ENCODE results near the gene PAX8. TPM values are rescaled to one million over a fixed set of nuclear protein-coding genes. Genes with fewer than 3 reads are reported as not detected.

PAX8 gene
- total and polyA plus RNA-seq, 7 donors: 0.41 to 10.8 (median 0.93) TPM; not detected in 1

GRCh38 chr2:113277474-113278072 lies 1.1 kb downstream of the PAX8 start:
- no peak overlapping the region for H3K27ac ChIP-seq
- 18 to 79% methylated on average over 56 of the region's 56 CpGs for WGBS, 2 donors
- H3K9me3 ChIP-seq: no peaks in the 10 kb centered on the region
- H3K4me1 ChIP-seq: peaks cover 2 to 24% (median 19%) of the 10 kb centered on the region in 4 donors
- no peak overlapping the region for H3K4me3 ChIP-seq
- intact Hi-C loops (cut with DNase I): no loop called here
- no peaks in the 10 kb centered on the region for H3K36me3 ChIP-seq
- no peak for TF ChIP-seq POLR2A (IDR thresholded peaks at IDR 0.05)
- no peak for TF ChIP-seq CTCF (IDR thresholded peaks at IDR 0.05)
- no peak for TF ChIP-seq EP300 (IDR thresholded peaks at IDR 0.05)
- no peak for TF ChIP-seq POLR2AphosphoS5 (IDR thresholded peaks at IDR 0.05)
- no peak for DNase-seq
- H3K27me3 ChIP-seq: peaks cover 23 to 62% (median 50%) of the 10 kb centered on the region in 3 donors

- TF ChIP-seq CTCF (IDR thresholded peaks at IDR 0.05): no peak
- TF ChIP-seq POLR2A (IDR thresholded peaks at IDR 0.05): no peak
- TF ChIP-seq EP300 (IDR thresholded peaks at IDR 0.05): no peak
- no peak for TF ChIP-seq POLR2AphosphoS5 (IDR thresholded peaks at IDR 0.05)
- H3K4me3 ChIP-seq: no peak overlapping the region
- no peak for DNase-seq
- H3K27ac ChIP-seq: no peak overlapping the region
- 22 to 76% methylated on average over 41 of the region's 41 CpGs for WGBS, 2 donors
- H3K27me3 ChIP-seq: peaks cover 23 to 69% (median 52%) of the 10 kb centered on the region in 3 donors
- H3K36me3 ChIP-seq: no peaks in the 10 kb centered on the region
- no peaks in the 10 kb centered on the region for H3K9me3 ChIP-seq
- H3K4me1 ChIP-seq: peaks cover 2 to 24% (median 19%) of the 10 kb centered on the region in 4 donors
- intact Hi-C loops (cut with DNase I): no loop called here
Observed at GRCh38 chr2:113276761-113277425, 1.8 kb downstream of the PAX8 start.

GRCh38 chr2:113276216-113276760 lies 2.4 kb downstream of the PAX8 start:
- Histone ChIP-seq H3K9me3 (no peaks in the 10 kb centered on the region), H3K27ac (no peak overlapping the region), H3K4me1 (peaks cover 2 to 24% (median 19%) of the 10 kb centered on the region in 4 donors), H3K36me3 (no peaks in the 10 kb centered on the region), H3K27me3 (peaks cover 23 to 75% (median 55%) of the 10 kb centered on the region in 3 donors), H3K4me3 (no peak overlapping the region)
- intact Hi-C loops (cut with DNase I): no loop called here
- WGBS, 2 donors: 29 to 77% methylated on average over 18 of the region's 18 CpGs
- TF ChIP-seq POLR2AphosphoS5 (IDR thresholded peaks at IDR 0.05): no peak
- DNase-seq: no peak

GRCh38 chr2:113275556-113276215 lies 3.0 kb downstream of the PAX8 start:
- intact Hi-C loops (cut with DNase I): no loop called here
- TF ChIP-seq CTCF (IDR thresholded peaks at IDR 0.05) (no peak), POLR2A (IDR thresholded peaks at IDR 0.05) (no peak), POLR2AphosphoS5 (IDR thresholded peaks at IDR 0.05) (no peak), EP300 (IDR thresholded peaks at IDR 0.05) (no peak)
- Histone ChIP-seq H3K9me3 (no peaks in the 10 kb centered on the region), H3K4me3 (no peak overlapping the region), H3K36me3 (no peaks in the 10 kb centered on the region), H3K27me3 (peaks cover 23 to 80% (median 55%) of the 10 kb centered on the region in 3 donors), H3K27ac (no peak overlapping the region), H3K4me1 (peaks cover 2 to 24% (median 19%) of the 10 kb centered on the region in 4 donors)
- DNase-seq: no peak
- 15 to 62% methylated on average over 38 of the region's 38 CpGs for WGBS, 2 donors

GRCh38 chr2:113274432-113274831 lies 4.3 kb downstream of the PAX8 start:
- no peaks in the 10 kb centered on the region for H3K9me3 ChIP-seq
- peaks cover 23 to 80% (median 55%) of the 10 kb centered on the region in 3 donors for H3K27me3 ChIP-seq
- no peaks in the 10 kb centered on the region for H3K36me3 ChIP-seq
- intact Hi-C loops (cut with DNase I): no loop called here
- TF ChIP-seq CTCF (IDR thresholded peaks at IDR 0.05) (no peak), POLR2AphosphoS5 (IDR thresholded peaks at IDR 0.05) (no peak), POLR2A (IDR thresholded peaks at IDR 0.05) (no peak), EP300 (IDR thresholded peaks at IDR 0.05) (no peak)
- no peak overlapping the region for H3K4me3 ChIP-seq
- DNase-seq: no peak
- H3K4me1 ChIP-seq: peaks cover 2 to 24% (median 19%) of the 10 kb centered on the region in 4 donors
- H3K27ac ChIP-seq: no peak overlapping the region
